ENCODE data around the gene DDX39A. TPM values are rescaled to one million over a fixed set of nuclear protein-coding genes. Genes with fewer than 3 reads are reported as not detected.
"Not testable (repeated sequence)": the region's sequence is repeated elsewhere in the genome, so short reads cannot be mapped to it uniquely, and the experiment has no call there.

The DDX39A gene
- total RNA-seq, 4 donors from 2014 or later, result 59.2 to 144 (median 88.4) TPM

DNA sequence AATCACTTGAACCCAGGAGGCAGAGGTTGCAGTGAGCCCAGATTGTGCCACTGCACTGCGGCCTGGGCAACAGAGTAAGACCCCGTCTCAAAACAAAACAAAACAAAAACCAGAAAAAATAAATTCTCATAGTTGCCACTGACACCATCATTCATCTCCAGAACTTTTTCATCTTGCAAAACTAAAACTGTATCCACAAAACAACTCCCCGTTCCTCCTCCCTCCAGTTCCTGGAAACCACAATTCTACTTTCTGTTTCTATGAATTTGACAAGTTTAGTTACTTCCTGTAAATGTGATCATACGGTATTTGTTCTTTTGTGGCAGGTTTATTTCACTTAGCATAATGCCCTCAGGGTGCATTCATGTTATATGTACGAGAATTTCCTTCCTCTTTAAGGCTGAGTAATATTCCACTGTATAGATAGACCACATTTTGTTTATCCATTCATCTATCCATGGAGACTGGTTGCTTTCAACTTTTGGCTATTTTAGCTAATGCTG is 51.1 kb downstream of the DDX39A start:
- intact Hi-C loops (cut with DNase I), result no loop called here
- Histone ChIP-seq H3K36me3 (no peaks in the 10 kb centered on the region), H3K9me3 (no peaks in the 10 kb centered on the region), H3K27me3 (no peaks in the 10 kb centered on the region), H3K4me3 (no peak overlapping the region), H3K27ac (peak overlapping the region in 3 of 4 donors; percentile 22 to 61 (median 57)), H3K4me1 (peaks cover 6 to 65% (median 17%) of the 10 kb centered on the region in 3 donors)
- 27 to 34% methylated on average over 5 of the region's 5 CpGs for WGBS, 2 donors
- TF ChIP-seq, protein P1, sequence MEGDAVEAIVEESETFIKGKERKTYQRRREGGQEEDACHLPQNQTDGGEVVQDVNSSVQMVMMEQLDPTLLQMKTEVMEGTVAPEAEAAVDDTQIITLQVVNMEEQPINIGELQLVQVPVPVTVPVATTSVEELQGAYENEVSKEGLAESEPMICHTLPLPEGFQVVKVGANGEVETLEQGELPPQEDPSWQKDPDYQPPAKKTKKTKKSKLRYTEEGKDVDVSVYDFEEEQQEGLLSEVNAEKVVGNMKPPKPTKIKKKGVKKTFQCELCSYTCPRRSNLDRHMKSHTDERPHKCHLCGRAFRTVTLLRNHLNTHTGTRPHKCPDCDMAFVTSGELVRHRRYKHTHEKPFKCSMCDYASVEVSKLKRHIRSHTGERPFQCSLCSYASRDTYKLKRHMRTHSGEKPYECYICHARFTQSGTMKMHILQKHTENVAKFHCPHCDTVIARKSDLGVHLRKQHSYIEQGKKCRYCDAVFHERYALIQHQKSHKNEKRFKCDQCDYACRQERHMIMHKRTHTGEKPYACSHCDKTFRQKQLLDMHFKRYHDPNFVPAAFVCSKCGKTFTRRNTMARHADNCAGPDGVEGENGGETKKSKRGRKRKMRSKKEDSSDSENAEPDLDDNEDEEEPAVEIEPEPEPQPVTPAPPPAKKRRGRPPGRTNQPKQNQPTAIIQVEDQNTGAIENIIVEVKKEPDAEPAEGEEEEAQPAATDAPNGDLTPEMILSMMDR (IDR thresholded peaks at IDR 0.05), result no peak
- no peak for TF ChIP-seq POLR2A (IDR thresholded peaks at IDR 0.05)
- no peak for DNase-seq

DNA sequence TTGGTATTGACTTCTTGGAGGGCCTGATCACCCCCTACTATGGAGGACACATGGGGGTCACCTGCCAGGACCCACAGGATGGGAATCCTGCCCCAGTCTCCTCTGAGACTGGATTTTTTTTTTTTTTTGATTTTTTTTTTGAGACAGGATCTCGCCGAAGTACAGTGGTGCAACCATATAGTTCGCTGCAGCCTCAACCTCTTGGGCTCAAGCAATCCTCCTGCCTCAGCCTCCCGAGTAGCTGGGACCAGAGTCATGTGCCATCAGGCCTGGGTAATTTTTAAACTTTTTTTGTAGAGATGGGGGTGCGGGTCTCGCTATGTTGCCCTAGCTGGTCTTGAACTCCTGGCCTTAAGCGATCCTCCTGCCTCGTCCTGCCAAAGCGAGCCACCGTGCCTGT is 52.1 kb downstream of the DDX39A start:
- TF ChIP-seq, protein P1 (IDR thresholded peaks at IDR 0.05), result no peak
- no peak for DNase-seq
- no peak overlapping the region for H3K4me3 ChIP-seq
- intact Hi-C loops (cut with DNase I), result no loop called here
- H3K9me3 ChIP-seq, result no peaks in the 10 kb centered on the region
- WGBS, 2 donors, result 90 to 94% methylated on average over 10 of the region's 10 CpGs
- H3K27me3 ChIP-seq, result peaks cover 0 to under 1% (median 0%) of the 10 kb centered on the region in 4 donors
- H3K27ac ChIP-seq, result peak overlapping the region in 1 of 4 donors; percentile 61
- no peaks in the 10 kb centered on the region for H3K36me3 ChIP-seq
- H3K4me1 ChIP-seq, result peaks cover 6 to 68% (median 19%) of the 10 kb centered on the region in 3 donors

DNA sequence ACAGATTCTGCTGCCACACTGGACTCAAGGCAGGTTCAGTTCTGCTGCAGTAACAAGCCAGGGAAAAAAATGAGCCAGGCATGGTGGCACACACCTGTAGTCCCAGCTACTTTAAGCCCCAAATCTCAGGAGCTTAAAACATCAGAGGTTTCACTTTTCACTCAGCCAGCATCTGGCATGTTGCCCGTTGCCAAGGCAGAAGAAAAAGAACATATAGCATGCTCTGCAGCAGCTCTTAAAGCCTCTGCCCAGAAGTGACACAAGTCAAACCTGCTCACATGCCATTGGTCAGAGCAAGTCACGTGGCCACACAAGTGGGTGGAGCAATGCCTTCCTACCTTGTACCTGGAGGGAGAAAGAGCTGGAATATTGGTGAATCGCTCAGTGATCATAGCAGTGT is 52.6 kb downstream of the DDX39A start:
- 25% methylated on average over 2 to 3 of the region's 3 CpGs for WGBS, 2 donors
- H3K4me1 ChIP-seq, result peaks cover 6 to 68% (median 19%) of the 10 kb centered on the region in 3 donors
- intact Hi-C loops (cut with DNase I), result no loop called here

DNA sequence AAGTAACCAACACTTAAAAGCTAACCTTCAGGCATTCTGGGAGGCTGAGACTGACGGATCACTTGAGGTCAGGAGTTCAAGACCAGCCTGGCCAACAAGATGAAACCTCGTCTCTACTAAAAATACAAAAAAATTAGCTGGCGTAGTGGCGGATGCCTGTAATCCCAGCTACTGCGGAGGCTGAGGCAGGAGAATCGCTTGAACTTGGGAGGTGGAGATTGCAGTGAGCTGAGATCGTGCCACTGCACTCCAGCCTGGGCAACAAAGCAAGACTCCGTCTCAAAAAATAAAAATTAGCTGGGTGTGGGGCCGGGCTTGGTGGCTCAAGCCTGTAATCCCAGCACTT is 55.1 kb downstream of the DDX39A start:
- DNase-seq; H3K4me3 ChIP-seq; H3K27me3 ChIP-seq; H3K9me3 ChIP-seq; H3K36me3 ChIP-seq; intact Hi-C loops (cut with DNase I): not testable (repeated sequence)
- H3K27ac ChIP-seq, result peak overlapping the region; percentile 57 to 88 (median 80)
- H3K4me1 ChIP-seq, result peaks cover 0 to 48% (median 13%) of the 10 kb centered on the region in 3 donors
- 65% methylated on average over 9 of the region's 9 CpGs for WGBS, 2 donors

More for the DNA sequence above, 52.6 kb downstream of the DDX39A start:
- Histone ChIP-seq H3K27ac (peak overlapping the region in 1 of 4 donors; percentile 15), H3K27me3 (peaks cover 0 to 3% (median 0%) of the 10 kb centered on the region in 4 donors), H3K9me3 (no peaks in the 10 kb centered on the region), H3K36me3 (no peaks in the 10 kb centered on the region), H3K4me3 (no peak overlapping the region)
- peak in 1 of 4 donors; percentile 9 for TF ChIP-seq POLR2A (IDR thresholded peaks at IDR 0.05)
- TF ChIP-seq, protein P1 (IDR thresholded peaks at IDR 0.05), result no peak
- DNase-seq, result peak; percentile 46

DNA sequence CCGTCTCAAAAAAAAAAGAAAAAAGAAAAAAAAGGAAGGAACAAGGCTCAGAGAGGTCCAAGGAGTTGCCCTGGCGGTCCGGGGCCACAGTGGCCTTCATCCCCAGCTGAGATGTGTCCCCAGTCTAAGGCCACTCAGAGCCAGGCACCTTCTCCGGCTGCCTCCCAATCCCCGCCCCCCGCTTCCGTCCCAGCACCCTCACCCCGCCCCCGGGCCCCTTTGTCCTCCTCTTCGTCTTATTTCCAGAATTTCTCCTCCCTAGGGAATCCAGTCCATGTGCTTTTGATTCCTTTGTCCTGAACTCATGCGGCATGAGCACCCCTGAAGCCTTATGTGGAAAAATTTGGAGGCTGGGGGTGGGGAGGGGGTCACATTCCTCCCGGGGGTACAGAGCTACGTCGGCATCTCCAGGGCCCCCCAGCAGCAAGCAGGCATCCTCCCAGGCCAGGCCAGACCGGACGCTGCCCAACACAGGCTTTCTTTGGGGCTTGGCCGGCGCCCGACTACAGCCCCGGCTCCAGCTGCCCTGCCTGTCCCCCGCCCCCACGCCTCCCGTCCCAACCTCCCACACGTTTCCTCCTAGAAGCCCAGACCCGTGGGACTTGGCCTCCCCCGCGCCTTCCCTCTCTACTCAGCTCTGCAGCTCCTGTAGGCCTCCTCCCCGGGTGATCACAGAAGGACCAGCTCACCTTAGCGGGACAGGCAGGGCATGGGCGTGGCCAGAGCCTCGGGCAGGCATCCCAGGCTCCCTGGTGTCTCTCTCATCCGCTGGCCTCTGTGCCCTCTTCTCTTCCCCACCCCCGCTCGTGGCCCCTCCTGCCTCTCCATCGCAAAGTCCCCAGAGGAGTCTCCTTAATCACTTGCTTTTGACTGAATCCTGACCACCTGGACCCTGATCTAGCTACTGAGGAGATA is 55.7 kb downstream of the DDX39A start:
- WGBS, 2 donors, result 11% methylated on average over 19 to 25 of the region's 35 CpGs
- DNase-seq, result no peak
- H3K9me3 ChIP-seq, result no peaks in the 10 kb centered on the region
- intact Hi-C loops (cut with DNase I), result no loop called here
- TF ChIP-seq POLR2A (IDR thresholded peaks at IDR 0.05), result no peak
- TF ChIP-seq, protein P1 (IDR thresholded peaks at IDR 0.05), result no peak
- H3K27me3 ChIP-seq, result peaks cover 0 to 3% (median 0%) of the 10 kb centered on the region in 4 donors
- peak overlapping the region; percentile 57 to 88 (median 80) for H3K27ac ChIP-seq
- no peaks in the 10 kb centered on the region for H3K36me3 ChIP-seq
- peak overlapping the region; percentile 8 to 59 (median 32) for H3K4me3 ChIP-seq
- peaks cover 0 to 48% (median 13%) of the 10 kb centered on the region in 3 donors for H3K4me1 ChIP-seq

Measured in esophagus squamous epithelium (tissue), 5 donors.